OCI-LY7 (cell line): Measurements from ENCODE around the gene CCDC93. TPM values are rescaled to one million over a fixed set of nuclear protein-coding genes. Genes with fewer than 3 reads are reported as not detected.

ENCODE experiments used
- BruUV-seq: library from RNA; stranded (reverse); fragments of 400-500 nt; replicated peaks from 2 replicates; lab custom pipeline; 2021; lab: Mats Ljungman, UMichigan
- CTCF ChIA-PET: fragments of 300-600 bp; sonication (Branson Sonifier 250); formaldehyde crosslinking; loops from one replicate; lab custom pipeline; 2022; ENCODE audit warnings: antibody characterized with exemption; ENCODE audit not compliant: unreplicated experiment; lab: Charles Lee
- POLR2A ChIA-PET: fragments of 300-600 bp; sonication (Branson Sonifier 250); formaldehyde crosslinking; loops from one replicate; lab custom pipeline; 2022; ENCODE audit warnings: antibody characterized with exemption; lab: Charles Lee
- DNase-seq: peaks from one replicate; pipeline ENCODE4 v3.0.0-alpha.2; 2015; ENCODE audit warnings: low spot score
- H2AFZ ChIP-seq: fragments of 200-600 bp; sonication (generic), shearing (Covaris generic); 2 replicates; pipeline ENCODE4 v1.6.1; 2014; ENCODE audit warnings: mild to moderate bottlenecking, antibody characterized with exemption, low read length, moderate library complexity
- H3K27ac ChIP-seq: fragments of 200-600 bp; sonication (generic); 2 replicates; pipeline ENCODE4 v1.5.1; 2014; ENCODE audit warnings: mixed run types, low read depth, mild to moderate bottlenecking, moderate library complexity, low read length, inconsistent platforms; ENCODE audit not compliant: poor library complexity, severe bottlenecking
- H3K36me3 ChIP-seq: fragments of 200-600 bp; sonication (generic); 2 replicates; pipeline ENCODE4 v1.6.1; 2014; ENCODE audit warnings: mild to moderate bottlenecking, antibody characterized with exemption, low read length, moderate library complexity, mixed read lengths; ENCODE audit not compliant: insufficient read depth
- H3K4me1 ChIP-seq: fragments of 200-600 bp; sonication (generic); 2 replicates; pipeline ENCODE4 v1.5.1; 2014; ENCODE audit warnings: mild to moderate bottlenecking, low read length; ENCODE audit not compliant: insufficient read depth, poor library complexity, severe bottlenecking
- H3K4me2 ChIP-seq: fragments of 200-600 bp; sonication (generic); 2 replicates; pipeline ENCODE4 v1.6.1; 2014; ENCODE audit warnings: mild to moderate bottlenecking, low read length
- H3K4me3 ChIP-seq: fragments of 200-600 bp; sonication (generic); 2 replicates; pipeline ENCODE4 v1.5.1; 2014; ENCODE audit warnings: mild to moderate bottlenecking, low read depth, low read length; ENCODE audit not compliant: poor library complexity, severe bottlenecking
- H3K79me2 ChIP-seq: fragments of 200-600 bp; sonication (generic); 2 replicates; pipeline ENCODE4 v1.6.1; 2016; ENCODE audit warnings: low read depth, mild to moderate bottlenecking, low read length, moderate library complexity, mixed read lengths; ENCODE audit not compliant: insufficient read depth
- H3K9me2 ChIP-seq: fragments of 200-600 bp; sonication (generic); 2 replicates; pipeline ENCODE4 v1.6.1; 2016; ENCODE audit warnings: mild to moderate bottlenecking, low read length, mixed read lengths; ENCODE audit not compliant: insufficient read depth
- H3K9me3 ChIP-seq: fragments of 200-600 bp; sonication (generic); 2 replicates; pipeline ENCODE4 v1.6.1; 2014; ENCODE audit warnings: mild to moderate bottlenecking, mixed run types, low read length, mixed read lengths
- H4K20me1 ChIP-seq: fragments of 200-600 bp; sonication (generic); 2 replicates; pipeline ENCODE4 v1.6.1; 2014; ENCODE audit warnings: mild to moderate bottlenecking, antibody characterized with exemption, low read length, moderate library complexity, mixed read lengths; ENCODE audit not compliant: insufficient read depth
- EZH2phosphoT487 ChIP-seq: fragments of 200-600 bp; sonication (generic); IDR thresholded peaks from 2 replicates; pipeline ENCODE4 v1.6.1; 2018; ENCODE audit warnings: low read depth, borderline replicate concordance, mild to moderate bottlenecking, mixed run types, antibody characterized with exemption, low read length, moderate library complexity, mixed read lengths
- intact Hi-C: fragments of 100-400 bp; cut with micrococcal nuclease; formaldehyde crosslinking; loops from one replicate; pipeline ENCODE4 v1.10.0; 2022; ENCODE audit not compliant: unreplicated experiment
- total RNA-seq, 2 experiments: library from RNA; depleted of rRNA in 1 of 2; stranded (reverse); fragments of >200 nt in 1 of 2; shearing (Covaris generic) in 1 of 2; gene quantifications; 2 replicates each; pipeline ENCODE4 v1.2.3, GENCODE V29; 2014 to 2022
- TF ChIP-seq, protein P1 (sequence below): fragments of 200-600 bp; sonication (generic); conservative IDR thresholded peaks from 2 replicates; pipeline ENCODE4 v1.5.1; 2014; ENCODE audit warnings: mild to moderate bottlenecking, antibody characterized with exemption, low read length, moderate library complexity, mixed read lengths

The CCDC93 gene
- total RNA-seq, 2 experiments from 2014 or later = 25.6 to 53.8 TPM

DNA sequence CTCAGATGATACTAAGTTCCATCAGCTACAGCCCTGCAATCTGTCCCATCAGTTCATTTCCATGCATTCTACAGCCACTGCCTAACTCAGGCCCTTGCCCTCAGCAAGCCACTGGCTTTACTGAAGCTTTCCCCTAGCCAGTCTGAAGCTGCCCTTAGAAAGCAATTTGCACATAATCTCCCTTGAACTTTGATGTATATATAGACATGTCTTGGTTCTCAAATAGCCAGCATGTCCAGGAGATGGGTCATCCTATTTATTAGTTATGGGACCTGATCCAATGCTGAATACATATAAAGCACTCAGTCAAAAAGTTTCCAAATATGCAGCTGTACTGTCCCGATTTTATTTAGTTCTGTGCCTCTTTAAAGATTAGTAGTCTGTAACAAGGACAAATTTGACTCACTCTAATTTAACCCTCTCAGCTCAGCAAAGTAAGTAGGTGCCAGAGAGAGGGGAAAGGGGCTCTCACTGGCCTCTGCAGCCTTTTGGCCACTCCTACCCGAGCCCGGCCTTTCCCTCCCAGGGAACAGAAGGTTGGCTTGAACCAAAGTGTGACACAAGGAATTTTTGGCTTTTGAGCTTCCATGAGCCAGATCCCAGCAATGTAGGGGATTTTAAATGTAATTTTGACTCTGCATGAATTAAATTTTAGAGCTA is 70.7 kb downstream of the CCDC93 start:
- Histone ChIP-seq H3K9me3 (no peaks in the 10 kb centered on the region), H3K36me3 (peaks cover 93% of the 10 kb centered on the region), H3K4me2 (no peak overlapping the region), H3K27ac (no peak overlapping the region), H3K4me1 (peaks cover 4% of the 10 kb centered on the region), H4K20me1 (no peaks in the 10 kb centered on the region), H3K4me3 (no peak overlapping the region), H2AFZ (no peak overlapping the region), H3K79me2 (no peaks in the 10 kb centered on the region), H3K9me2 (no peaks in the 10 kb centered on the region)
- BruUV-seq = no TSS peak
- no peak for DNase-seq
- POLR2A ChIA-PET = interaction anchor here (0.9 kb wide), 1 partner anchor 60 kb away, joined by 3 read pairs; no protein-coding TSS in a partner anchor
- TF ChIP-seq EZH2phosphoT487 = no peak
- TF ChIP-seq, protein P1, sequence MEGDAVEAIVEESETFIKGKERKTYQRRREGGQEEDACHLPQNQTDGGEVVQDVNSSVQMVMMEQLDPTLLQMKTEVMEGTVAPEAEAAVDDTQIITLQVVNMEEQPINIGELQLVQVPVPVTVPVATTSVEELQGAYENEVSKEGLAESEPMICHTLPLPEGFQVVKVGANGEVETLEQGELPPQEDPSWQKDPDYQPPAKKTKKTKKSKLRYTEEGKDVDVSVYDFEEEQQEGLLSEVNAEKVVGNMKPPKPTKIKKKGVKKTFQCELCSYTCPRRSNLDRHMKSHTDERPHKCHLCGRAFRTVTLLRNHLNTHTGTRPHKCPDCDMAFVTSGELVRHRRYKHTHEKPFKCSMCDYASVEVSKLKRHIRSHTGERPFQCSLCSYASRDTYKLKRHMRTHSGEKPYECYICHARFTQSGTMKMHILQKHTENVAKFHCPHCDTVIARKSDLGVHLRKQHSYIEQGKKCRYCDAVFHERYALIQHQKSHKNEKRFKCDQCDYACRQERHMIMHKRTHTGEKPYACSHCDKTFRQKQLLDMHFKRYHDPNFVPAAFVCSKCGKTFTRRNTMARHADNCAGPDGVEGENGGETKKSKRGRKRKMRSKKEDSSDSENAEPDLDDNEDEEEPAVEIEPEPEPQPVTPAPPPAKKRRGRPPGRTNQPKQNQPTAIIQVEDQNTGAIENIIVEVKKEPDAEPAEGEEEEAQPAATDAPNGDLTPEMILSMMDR = no peak
- CTCF ChIA-PET = no interaction called here
- intact Hi-C loops = no loop called here

DNA sequence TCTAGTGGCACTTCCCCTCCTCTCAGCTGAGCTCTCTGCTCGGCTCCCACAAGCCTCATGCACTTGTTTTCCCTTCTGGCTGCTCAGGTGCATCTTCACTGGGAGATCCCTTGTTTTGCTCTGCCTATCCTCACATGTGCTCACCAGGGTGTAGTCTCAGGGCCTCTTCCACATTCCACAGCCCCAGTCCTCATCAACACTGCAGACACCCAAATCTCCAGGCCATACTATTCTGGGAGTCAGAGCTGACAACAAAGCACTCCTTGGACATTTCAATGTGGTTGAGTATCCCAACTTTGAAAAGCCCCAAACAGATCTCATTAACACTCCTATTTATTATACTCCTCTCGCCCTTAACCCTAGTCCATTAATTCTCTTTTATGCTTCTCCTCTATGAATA is 71.3 kb downstream of the CCDC93 start:
- H3K4me1 ChIP-seq = no peaks in the 10 kb centered on the region
- ChIA-PET POLR2A (interaction anchor here (1.7 kb wide), 1 partner anchor 13 kb away, joined by 4 read pairs; no protein-coding TSS in a partner anchor), CTCF (no interaction called here)
- H3K4me2 ChIP-seq = no peak overlapping the region
- H4K20me1 ChIP-seq = no peaks in the 10 kb centered on the region
- H3K9me3 ChIP-seq = no peaks in the 10 kb centered on the region
- H3K4me3 ChIP-seq = no peak overlapping the region
- H2AFZ ChIP-seq = no peak overlapping the region
- peaks cover 95% of the 10 kb centered on the region for H3K36me3 ChIP-seq
- TF ChIP-seq, protein P1 = no peak
- no peak for TF ChIP-seq EZH2phosphoT487
- no peak for DNase-seq
- no TSS peak for BruUV-seq
- no peaks in the 10 kb centered on the region for H3K79me2 ChIP-seq
- intact Hi-C loops = no loop called here
- no peaks in the 10 kb centered on the region for H3K9me2 ChIP-seq
- no peak overlapping the region for H3K27ac ChIP-seq

DNA sequence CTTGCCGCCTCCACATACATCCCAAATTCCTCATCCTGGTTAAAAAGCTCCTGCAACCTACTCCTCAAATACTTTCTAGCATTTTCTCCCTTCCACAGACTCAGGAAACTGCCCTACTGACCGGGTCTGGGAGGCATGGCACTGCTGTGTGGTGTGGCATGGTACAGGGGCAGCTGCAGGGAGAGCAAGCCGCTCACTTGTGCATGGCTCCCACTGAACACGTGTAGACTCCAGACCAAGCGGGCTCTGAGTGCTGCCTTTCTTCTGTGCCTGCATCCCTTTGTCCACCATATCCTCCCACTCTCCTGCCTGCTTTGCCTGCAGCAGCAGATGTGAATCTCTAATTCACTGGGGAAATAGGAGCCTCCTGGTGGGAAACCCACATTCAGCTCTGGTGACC is 72.2 kb downstream of the CCDC93 start:
- H3K9me3 ChIP-seq = no peaks in the 10 kb centered on the region
- peaks cover 93% of the 10 kb centered on the region for H3K36me3 ChIP-seq
- BruUV-seq = no TSS peak
- no peak overlapping the region for H3K27ac ChIP-seq
- no peak for DNase-seq
- H3K4me2 ChIP-seq = no peak overlapping the region
- intact Hi-C loops = no loop called here
- H2AFZ ChIP-seq = no peak overlapping the region
- ChIA-PET CTCF (no interaction called here), POLR2A (interaction anchor here (1.7 kb wide), 1 partner anchor 14 kb away, joined by 4 read pairs; no protein-coding TSS in a partner anchor)
- no peak overlapping the region for H3K4me3 ChIP-seq
- no peaks in the 10 kb centered on the region for H3K4me1 ChIP-seq
- H3K79me2 ChIP-seq = no peaks in the 10 kb centered on the region
- TF ChIP-seq EZH2phosphoT487 = no peak
- TF ChIP-seq, protein P1 = no peak
- H3K9me2 ChIP-seq = no peaks in the 10 kb centered on the region
- H4K20me1 ChIP-seq = no peaks in the 10 kb centered on the region
